Peyer's patch (tissue), 4 donors: ENCODE results near the gene SFTA2.

Experiments used
- POLR2A ChIP-seq, 2 donors: fragments of 450-650 bp; IDR thresholded peaks; one replicate each; pipeline ENCODE4 v1.5.1; 2017; ENCODE audit warnings: antibody characterized with exemption in 2 of 2, mild to moderate bottlenecking in 2 of 2, moderate library complexity in 2 of 2
- TF ChIP-seq, protein P1 (sequence below), 6 experiments: fragments of 450-650 bp in 4 of 6; fragments of 200-600 bp in 2 of 6; sonication (generic) in 1 of 6; IDR thresholded peaks; one replicate each; pipeline ENCODE4 v1.5.1; 2017 to 2019; ENCODE audit warnings: antibody characterized with exemption in 6 of 6, mild to moderate bottlenecking in 3 of 6, moderate library complexity in 1 of 6

DNA sequence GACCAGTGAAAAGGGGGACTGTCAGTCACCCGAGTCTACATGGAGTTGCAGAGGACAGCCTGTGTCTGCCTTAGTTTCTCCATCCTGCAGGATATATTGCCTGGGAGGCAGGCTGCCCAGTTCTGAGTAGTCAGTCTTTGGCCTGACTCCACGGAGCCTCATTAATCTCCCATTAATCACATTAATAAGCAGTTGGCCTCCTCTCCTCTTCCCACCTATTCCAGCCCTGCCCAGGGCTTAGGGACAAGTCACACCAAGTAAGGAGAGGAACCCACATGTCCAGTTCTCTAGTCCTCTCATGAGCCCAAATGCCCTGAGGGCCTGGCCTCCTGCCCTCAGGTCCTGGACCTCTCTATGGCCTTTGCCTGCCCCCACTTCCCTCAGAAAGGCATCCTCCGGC, 7.5 kb upstream of the SFTA2 start:
- TF ChIP-seq POLR2A (IDR thresholded peaks at IDR 0.05) = no peak
- TF ChIP-seq, protein P1, sequence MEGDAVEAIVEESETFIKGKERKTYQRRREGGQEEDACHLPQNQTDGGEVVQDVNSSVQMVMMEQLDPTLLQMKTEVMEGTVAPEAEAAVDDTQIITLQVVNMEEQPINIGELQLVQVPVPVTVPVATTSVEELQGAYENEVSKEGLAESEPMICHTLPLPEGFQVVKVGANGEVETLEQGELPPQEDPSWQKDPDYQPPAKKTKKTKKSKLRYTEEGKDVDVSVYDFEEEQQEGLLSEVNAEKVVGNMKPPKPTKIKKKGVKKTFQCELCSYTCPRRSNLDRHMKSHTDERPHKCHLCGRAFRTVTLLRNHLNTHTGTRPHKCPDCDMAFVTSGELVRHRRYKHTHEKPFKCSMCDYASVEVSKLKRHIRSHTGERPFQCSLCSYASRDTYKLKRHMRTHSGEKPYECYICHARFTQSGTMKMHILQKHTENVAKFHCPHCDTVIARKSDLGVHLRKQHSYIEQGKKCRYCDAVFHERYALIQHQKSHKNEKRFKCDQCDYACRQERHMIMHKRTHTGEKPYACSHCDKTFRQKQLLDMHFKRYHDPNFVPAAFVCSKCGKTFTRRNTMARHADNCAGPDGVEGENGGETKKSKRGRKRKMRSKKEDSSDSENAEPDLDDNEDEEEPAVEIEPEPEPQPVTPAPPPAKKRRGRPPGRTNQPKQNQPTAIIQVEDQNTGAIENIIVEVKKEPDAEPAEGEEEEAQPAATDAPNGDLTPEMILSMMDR (IDR thresholded peaks at IDR 0.05) = no peak
